GM12878 (cell line): Measurements from ENCODE around the gene TRMT13. TPM values are rescaled to one million over a fixed set of nuclear protein-coding genes. Genes with fewer than 3 reads are reported as not detected.

Source experiments
- ATAC-seq: fragments of 200-7000 bp; cut with Tn5 transposase; 3 replicates; pipeline ENCODE4 v1.9.1; 2020; ENCODE audit warnings: mild to moderate bottlenecking, moderate library complexity
- BruUV-seq: library from RNA; stranded (reverse); fragments of 400-500 nt; replicated peaks from 2 replicates; lab custom pipeline; 2021; lab: Mats Ljungman, UMichigan
- CTCF ChIA-PET: fragments of 300-600 bp; sonication (Branson Sonifier 250); formaldehyde crosslinking; extraction: SDS; loops from one replicate; lab custom pipeline; 2021; ENCODE audit warnings: inconsistent platforms; lab: Yijun Ruan, JAX
- POLR2A ChIA-PET: fragments of 350-600 bp; formaldehyde crosslinking; extraction: SDS; loops from one replicate; lab custom pipeline; 2021; ENCODE audit warnings: inconsistent platforms; lab: Charles Lee
- RAD21 ChIA-PET: fragments of 300-600 bp; sonication (Branson Sonifier 250); formaldehyde crosslinking; loops from one replicate; lab custom pipeline; 2023; ENCODE audit warnings: antibody characterized with exemption; ENCODE audit not compliant: unreplicated experiment; lab: Charles Lee
- SMC1A ChIA-PET: fragments of 300-600 bp; sonication (Branson Sonifier 250); formaldehyde crosslinking; loops from one replicate; lab custom pipeline; 2023; ENCODE audit not compliant: unreplicated experiment, uncharacterized antibody; lab: Charles Lee
- DNase-seq: peaks from one replicate; pipeline ENCODE4 v3.0.0-alpha.2; 2011; ENCODE audit warnings: low read depth, low spot score
- FAIRE-seq: peaks from 3 replicates; lab custom pipeline; 2011; peaks lifted over from hg19 to GRCh38; lab: Jason Lieb, UNC
- H2AFZ ChIP-seq: 2 replicates; pipeline ENCODE4 v1.6.0; 2011; ENCODE audit warnings: low read depth, low read length, control low read depth; ENCODE audit not compliant: control insufficient read depth
- H3K27ac ChIP-seq: 2 replicates; pipeline ENCODE4 v1.5.1; 2011; ENCODE audit warnings: control low read depth; ENCODE audit not compliant: control insufficient read depth, insufficient read depth
- H3K27me3 ChIP-seq, 2 experiments: replicated peaks in 1 of 2; 2 replicates each; pipeline versions ENCODE4 v1.6.0 to v1.6.1; 2011; ENCODE audit warnings: low read length in 1 of 2; ENCODE audit not compliant: control insufficient read depth in 2 of 2, insufficient read depth in 2 of 2
- H3K36me3 ChIP-seq, 2 experiments: 2 replicates each; pipeline ENCODE4 v1.5.1; 2011; ENCODE audit warnings: low read length in 1 of 2; ENCODE audit not compliant: control insufficient read depth in 2 of 2, insufficient read depth in 2 of 2
- H3K4me1 ChIP-seq: 2 replicates; pipeline ENCODE4 v1.6.1; 2011; ENCODE audit warnings: mild to moderate bottlenecking, low read length, moderate library complexity, mixed read lengths; ENCODE audit not compliant: control insufficient read depth, insufficient read depth
- H3K4me2 ChIP-seq: 2 replicates; pipeline ENCODE4 v1.6.0; 2011; ENCODE audit warnings: control low read depth; ENCODE audit not compliant: control insufficient read depth, insufficient read depth
- H3K4me3 ChIP-seq: fragments of 200-600 bp; sonication (generic); 2 replicates; pipeline ENCODE4 v1.5.1; 2016
- H3K79me2 ChIP-seq: 2 replicates; pipeline ENCODE4 v1.6.0; 2011; ENCODE audit warnings: low read length; ENCODE audit not compliant: control insufficient read depth, insufficient read depth
- H3K9ac ChIP-seq: 2 replicates; pipeline ENCODE4 v1.8.0; 2011; ENCODE audit warnings: low read length, control low read depth, mixed read lengths; ENCODE audit not compliant: control insufficient read depth, insufficient read depth
- H3K9me3 ChIP-seq: replicated peaks from 3 replicates; pipeline ENCODE4 v1.5.1; 2011; ENCODE audit warnings: mild to moderate bottlenecking, low read length; ENCODE audit not compliant: control insufficient read depth, insufficient read depth
- H4K20me1 ChIP-seq: 2 replicates; pipeline ENCODE4 v1.6.0; 2011; ENCODE audit not compliant: control insufficient read depth, insufficient read depth
- BMI1 ChIP-seq: fragments of 450-650 bp; IDR thresholded peaks from 2 replicates; pipeline ENCODE4 v1.6.1; 2016; ENCODE audit warnings: mild to moderate bottlenecking, moderate library complexity, borderline replicate concordance
- CBX5 ChIP-seq: sonication (generic); IDR thresholded peaks from 2 replicates; pipeline ENCODE4 v1.6.1; 2016; ENCODE audit warnings: low read depth, moderate library complexity, mild to moderate bottlenecking, inconsistent platforms
- EZH2 ChIP-seq: IDR thresholded peaks from 2 replicates; pipeline ENCODE4 v1.6.1; 2012; ENCODE audit warnings: low read depth, mild to moderate bottlenecking, control low read depth, inconsistent platforms, low read length, borderline replicate concordance; ENCODE audit not compliant: control insufficient read depth
- IRF4 ChIP-seq: IDR thresholded peaks from 2 replicates; pipeline ENCODE4 v1.6.1; 2011; ENCODE audit warnings: low read depth, low read length
- KLF5 ChIP-seq: fragments of 450-650 bp; IDR thresholded peaks from 2 replicates; pipeline ENCODE4 v1.6.1; 2014; ENCODE audit warnings: mild to moderate bottlenecking; ENCODE audit not compliant: partially characterized antibody
- MTA2 ChIP-seq: fragments of 450-650 bp; IDR thresholded peaks from 2 replicates; pipeline ENCODE4 v1.6.1; 2016; ENCODE audit warnings: low read depth, mild to moderate bottlenecking, moderate library complexity
- MTA3 ChIP-seq: IDR thresholded peaks from 2 replicates; pipeline ENCODE4 v1.6.1; 2012; ENCODE audit warnings: low read length, inconsistent platforms, borderline replicate concordance
- NFIC ChIP-seq: IDR thresholded peaks from 2 replicates; pipeline ENCODE4 v1.6.1; 2012; ENCODE audit warnings: low read depth, mild to moderate bottlenecking, inconsistent platforms, low read length, moderate library complexity
- NFYB ChIP-seq: IDR thresholded peaks from 2 replicates; pipeline ENCODE4 v1.6.1; 2011; ENCODE audit warnings: low read depth, mild to moderate bottlenecking, low read length, improper control_type of control experiment, moderate library complexity; ENCODE audit not compliant: insufficient read depth
- PAX5 ChIP-seq: IDR thresholded peaks from 2 replicates; pipeline ENCODE4 v1.6.1; 2011; ENCODE audit warnings: low read depth, low read length, borderline replicate concordance
- RAD51 ChIP-seq: fragments of 450-650 bp; IDR thresholded peaks from 2 replicates; pipeline ENCODE4 v1.6.1; 2016; ENCODE audit warnings: moderate library complexity, mild to moderate bottlenecking, inconsistent platforms
- SIX5 ChIP-seq: IDR thresholded peaks from 2 replicates; pipeline ENCODE4 v1.6.1; 2011; ENCODE audit warnings: mild to moderate bottlenecking, low read depth, low read length, moderate library complexity; ENCODE audit not compliant: severe bottlenecking
- ZBED1 ChIP-seq: IDR thresholded peaks from 2 replicates; pipeline ENCODE4 v1.6.1; 2016; ENCODE audit warnings: borderline replicate concordance
- ZNF207 ChIP-seq: fragments of 450-650 bp; IDR thresholded peaks from 2 replicates; pipeline ENCODE4 v1.6.1; 2014; ENCODE audit warnings: antibody characterized with exemption, mild to moderate bottlenecking, borderline replicate concordance
- ZNF687 ChIP-seq: fragments of 450-650 bp; IDR thresholded peaks from 2 replicates; pipeline ENCODE4 v1.6.1; 2017; ENCODE audit warnings: mild to moderate bottlenecking, moderate library complexity
- WGBS: methylation state at CpG from one replicate; pipeline ENCODE4 v1.1.6; 2016; ENCODE audit warnings: low lambda C conversion rate; ENCODE audit not compliant: insufficient replicate concordance, insufficient coverage; ENCODE audit errors: missing lambda C conversion rate; 5-methylcytosine and 5-hydroxymethylcytosine counted together
- in situ Hi-C: fragments of 300-500 bp; cut with MboI; formaldehyde crosslinking; loops from 9 replicates; pipeline ENCODE4 v1.14.3; 2018; ENCODE audit warnings: mixed read lengths
- intact Hi-C: fragments of 100-400 bp; cut with micrococcal nuclease; formaldehyde crosslinking; loops from one replicate; pipeline ENCODE4 v1.14.2; 2022; ENCODE audit not compliant: unreplicated experiment
- polyA plus RNA-seq, 11 experiments: library from polyadenylated mRNA; depleted of rRNA in 4 of 11; unstranded in 6 of 11; stranded (reverse) in 5 of 11; fragments of >200 nt; fragmentation: Nextera tagmentation in 4 of 11; fragmentation: Illumina TruSeq in 1 of 11; extraction: Ambion mirVana in 4 of 11; extraction: Trizol in 1 of 11; gene quantifications; 1 replicate in 1 of 11; 2 replicates in 10 of 11; pipeline versions ENCODE4 v1.2.1 to v1.2.3, GENCODE V29; 2011 to 2016; ENCODE audit warnings: inconsistent platforms in 2 of 11, missing spikeins in 2 of 11, low read depth in 1 of 11
- total RNA-seq, 4 experiments: library from RNA; depleted of rRNA in 3 of 4; stranded (reverse); fragments of >200 nt in 3 of 4; fragmentation: Illumina TruSeq in 1 of 4; extraction: Trizol in 1 of 4; gene quantifications; 2 replicates each; pipeline versions ENCODE4 v1.2.1 to v1.2.3, GENCODE V29; 2013 to 2021
- TF ChIP-seq, protein P1 (sequence below): IDR thresholded peaks from 2 replicates; pipeline ENCODE4 v1.6.1; 2012; ENCODE audit warnings: low read depth, low read length, improper control_type of control experiment
- TF ChIP-seq, protein P2 (sequence below): fragments of 450-650 bp; IDR thresholded peaks from 2 replicates; pipeline ENCODE4 v1.6.1; 2016; ENCODE audit warnings: mild to moderate bottlenecking

The TRMT13 gene
- total and polyA plus RNA-seq, 10 of the 15 experiments (the other 5 are each of a cell fraction or from before 2014, with no cell fraction given), result 13.7 to 26.6 (median 21.9) TPM

DNA sequence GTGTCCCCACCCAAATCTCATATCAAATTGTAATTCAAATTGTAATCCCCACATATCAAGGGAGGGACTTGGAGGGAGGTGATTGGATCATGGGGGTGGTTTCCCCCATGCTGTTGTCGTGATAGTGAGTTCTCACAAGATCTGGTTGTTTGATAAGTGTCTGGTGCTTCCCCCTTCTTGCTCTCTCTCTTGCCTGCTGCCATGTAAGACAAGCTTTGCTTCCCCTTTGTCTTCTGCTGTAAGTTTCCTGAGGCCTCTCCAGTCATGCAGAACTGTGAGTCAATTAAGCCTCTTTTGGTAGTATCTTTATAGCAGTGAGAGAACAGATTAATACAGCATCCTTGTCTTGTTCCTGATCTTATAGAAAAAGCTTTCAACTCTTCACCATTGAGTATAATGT, 51.6 kb downstream of the TRMT13 start:
- DNase-seq (peak; percentile 23), ATAC-seq (peak; percentile 91), FAIRE-seq (peak; percentile 23)
- WGBS, result 0% methylated on average over 1 of the region's 1 CpG
- Histone ChIP-seq H3K79me2 (no peaks in the 10 kb centered on the region), H4K20me1 (no peaks in the 10 kb centered on the region), H3K27ac (no peak overlapping the region), H3K4me2 (no peak overlapping the region), H3K4me3 (no peak overlapping the region), H2AFZ (no peak overlapping the region), H3K36me3 (peaks cover 0 to 3% of the 10 kb centered on the region in 2 experiments; a peak in 1 of 4 replicates), H3K27me3 (no peaks in the 10 kb centered on the region), H3K9ac (no peak overlapping the region), H3K4me1 (peaks cover 11% of the 10 kb centered on the region), H3K9me3 (no peaks in the 10 kb centered on the region; the same call in 2 of the 3 replicates)
- ChIA-PET RAD21 (no interaction called here), CTCF (no interaction called here), SMC1A (interaction anchor here (0.7 kb wide), 1 partner anchor 264 kb away, joined by 3 read pairs; no protein-coding TSS in a partner anchor), POLR2A (interaction anchor here (0.6 kb wide), 1 partner anchor 13 kb away, joined by 4 read pairs; no protein-coding TSS in a partner anchor)
- no TSS peak for BruUV-seq
- intact Hi-C loops (no loop called here), in situ Hi-C loops (no loop called here)
- TF ChIP-seq KLF5 (no peak), IRF4 (no peak), EZH2 (no peak), RAD51 (no peak), MTA3 (no peak), ZBED1 (peak; percentile 96; the same call in 1 of the 2 replicates), ZNF207 (no peak), SIX5 (no peak), NFYB (no peak), NFIC (no peak), PAX5 (peak; percentile 43; the same call in 1 of the 2 replicates), ZNF687 (no peak), CBX5 (0 out of 2 replicates have a peak, but pooled peaks have one; percentile 61), BMI1 (no peak), MTA2 (0 out of 2 replicates have a peak, but pooled peaks have one; percentile 21)
- TF ChIP-seq, protein P1, sequence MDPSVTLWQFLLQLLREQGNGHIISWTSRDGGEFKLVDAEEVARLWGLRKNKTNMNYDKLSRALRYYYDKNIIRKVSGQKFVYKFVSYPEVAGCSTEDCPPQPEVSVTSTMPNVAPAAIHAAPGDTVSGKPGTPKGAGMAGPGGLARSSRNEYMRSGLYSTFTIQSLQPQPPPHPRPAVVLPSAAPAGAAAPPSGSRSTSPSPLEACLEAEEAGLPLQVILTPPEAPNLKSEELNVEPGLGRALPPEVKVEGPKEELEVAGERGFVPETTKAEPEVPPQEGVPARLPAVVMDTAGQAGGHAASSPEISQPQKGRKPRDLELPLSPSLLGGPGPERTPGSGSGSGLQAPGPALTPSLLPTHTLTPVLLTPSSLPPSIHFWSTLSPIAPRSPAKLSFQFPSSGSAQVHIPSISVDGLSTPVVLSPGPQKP, result no peak
- TF ChIP-seq, protein P2, sequence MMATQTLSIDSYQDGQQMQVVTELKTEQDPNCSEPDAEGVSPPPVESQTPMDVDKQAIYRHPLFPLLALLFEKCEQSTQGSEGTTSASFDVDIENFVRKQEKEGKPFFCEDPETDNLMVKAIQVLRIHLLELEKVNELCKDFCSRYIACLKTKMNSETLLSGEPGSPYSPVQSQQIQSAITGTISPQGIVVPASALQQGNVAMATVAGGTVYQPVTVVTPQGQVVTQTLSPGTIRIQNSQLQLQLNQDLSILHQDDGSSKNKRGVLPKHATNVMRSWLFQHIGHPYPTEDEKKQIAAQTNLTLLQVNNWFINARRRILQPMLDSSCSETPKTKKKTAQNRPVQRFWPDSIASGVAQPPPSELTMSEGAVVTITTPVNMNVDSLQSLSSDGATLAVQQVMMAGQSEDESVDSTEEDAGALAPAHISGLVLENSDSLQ, result no peak
